ENCODE data around the gene ITGB2.

Gene ITGB2

GRCh38 chr21:44894687-44895302, 25.9 kb downstream of the ITGB2 start:
- no peak for DNase-seq

- DNase-seq = no peak
These were observed 26.6 kb downstream of the ITGB2 start for GRCh38 chr21:44893948-44894656.

GRCh38 chr21:44893278-44893556, 27.5 kb downstream of the ITGB2 start:
- no peak for DNase-seq

GRCh38 chr21:44892536-44893277, 28.0 kb downstream of the ITGB2 start:
- peak; percentile 31 for DNase-seq

GRCh38 chr21:44892095-44892494, 28.6 kb downstream of the ITGB2 start:
- DNase-seq = no peak

GRCh38 chr21:44891631-44892031, 29.1 kb downstream of the ITGB2 start:
- no peak for DNase-seq

GRCh38 chr21:44890961-44891541, 29.6 kb downstream of the ITGB2 start:
- DNase-seq = no peak

GRCh38 chr21:44890338-44890931, 30.3 kb downstream of the ITGB2 start:
- no peak for DNase-seq

GRCh38 chr21:44889625-44890337, 30.9 kb downstream of the ITGB2 start:
- DNase-seq = no peak

GRCh38 chr21:44888581-44889550, 31.8 kb downstream of the ITGB2 start:
- DNase-seq = no peak

GRCh38 chr21:44887807-44888580, 32.7 kb downstream of the ITGB2 start:
- DNase-seq = no peak

- no peak for DNase-seq
These were observed 33.4 kb downstream of the ITGB2 start for GRCh38 chr21:44887126-44887806.

GRCh38 chr21:44886113-44887075, 34.3 kb downstream of the ITGB2 start:
- no peak for DNase-seq

- DNase-seq = no peak
These were observed 35.1 kb downstream of the ITGB2 start for GRCh38 chr21:44885615-44886014.

- DNase-seq = no peak
These were observed 36.6 kb downstream of the ITGB2 start for GRCh38 chr21:44884097-44884496.

GRCh38 chr21:44883250-44883649, 37.4 kb downstream of the ITGB2 start:
- DNase-seq = no peak

GRCh38 chr21:44881198-44881872, 39.4 kb downstream of the ITGB2 start:
- no peak for DNase-seq

Measured in NCI-H1092 treated with DMSO at 0.1 percent for 48 hours (cell line).